Measurements from ENCODE around the gene MALSU1.

Gene MALSU1

DNA sequence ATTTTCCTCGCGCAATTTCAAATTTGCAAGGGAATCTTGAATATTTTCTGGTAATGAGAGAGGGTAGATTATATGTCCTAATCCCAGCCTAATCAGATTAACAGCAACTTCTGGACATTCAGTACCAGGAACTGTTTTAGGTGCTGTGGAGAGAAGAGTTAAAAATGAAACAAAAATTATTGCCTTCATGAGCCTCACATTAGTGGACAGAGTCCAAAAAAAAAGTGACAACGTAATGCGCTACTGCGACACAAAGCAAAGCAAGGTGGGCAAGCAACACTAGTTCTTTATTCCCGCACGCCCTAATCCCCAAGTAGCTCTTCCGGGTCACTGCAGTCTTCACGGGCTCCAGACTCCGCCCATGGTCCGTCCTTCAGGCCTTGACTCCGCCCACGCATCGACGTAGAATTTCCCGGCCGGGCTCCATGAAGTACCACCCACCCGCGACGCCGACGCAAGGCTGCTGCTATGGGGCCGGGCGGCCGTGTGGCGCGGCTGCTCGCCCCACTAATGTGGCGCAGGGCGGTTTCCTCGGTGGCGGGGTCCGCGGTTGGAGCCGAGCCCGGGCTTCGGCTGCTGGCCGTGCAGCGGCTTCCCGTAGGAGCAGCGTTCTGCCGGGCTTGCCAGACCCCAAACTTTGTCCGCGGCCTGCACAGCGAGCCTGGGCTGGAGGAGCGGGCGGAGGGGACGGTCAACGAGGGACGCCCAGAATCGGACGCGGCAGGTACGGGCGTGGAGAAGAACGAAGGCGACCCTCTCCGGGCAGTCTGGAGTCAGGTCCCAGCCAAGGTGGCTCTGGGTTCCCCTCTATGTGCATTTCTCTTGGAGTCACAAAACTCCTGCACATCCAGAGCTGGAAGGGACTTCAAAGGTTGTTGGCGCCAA lies at the start of gene MALSU1:
Gene MALSU1, plus strand, starts transcription at position 455 of the 885 bp plus-strand sequence. Its CDS starts 14 bp downstream, at position 469.
- peak; percentile 96 for DNase-seq

DNA sequence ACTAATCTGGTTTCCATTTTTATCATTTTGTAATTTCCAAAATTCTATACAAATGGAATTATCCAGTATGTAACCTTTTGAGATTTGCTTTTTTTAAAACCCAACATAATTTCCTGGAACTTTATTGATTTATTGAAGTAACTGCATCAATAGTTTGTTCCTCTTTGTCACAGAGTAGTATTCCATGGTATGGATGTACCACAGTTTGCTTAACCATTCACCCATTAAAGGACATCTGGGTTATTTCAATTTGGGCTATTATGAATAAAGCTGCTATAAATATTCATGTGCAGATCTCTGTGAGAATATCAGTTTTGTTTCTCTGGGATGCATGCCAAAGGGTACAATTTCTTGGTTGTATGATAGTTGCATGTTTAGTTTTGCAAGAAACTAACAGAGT lies 49.7 kb upstream of the MALSU1 start:
- DNase-seq: no peak

- DNase-seq: no peak
These were observed 45.0 kb upstream of the MALSU1 start for GRCh38 chr7:23254051-23254681.

DNA sequence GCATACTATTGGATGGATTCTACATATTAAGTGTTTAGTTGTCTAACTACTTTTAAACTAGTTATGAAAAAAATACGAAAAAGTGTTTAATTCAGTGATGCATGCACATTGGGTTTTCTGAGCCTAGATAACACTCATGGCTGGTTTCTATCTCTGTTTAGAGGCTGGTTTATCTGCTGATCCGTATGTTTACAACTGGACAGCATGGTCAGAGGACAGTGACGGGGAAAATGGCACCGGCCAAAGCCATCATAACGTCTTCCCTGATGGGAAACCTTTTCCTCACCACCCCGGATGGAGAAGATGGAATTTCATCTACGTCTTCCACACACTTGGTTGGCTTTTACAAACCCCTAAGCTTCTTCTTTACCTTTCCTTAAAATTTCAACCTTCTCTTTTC lies 42.4 kb upstream of the MALSU1 start:
- peak; percentile 8 for DNase-seq

DNA sequence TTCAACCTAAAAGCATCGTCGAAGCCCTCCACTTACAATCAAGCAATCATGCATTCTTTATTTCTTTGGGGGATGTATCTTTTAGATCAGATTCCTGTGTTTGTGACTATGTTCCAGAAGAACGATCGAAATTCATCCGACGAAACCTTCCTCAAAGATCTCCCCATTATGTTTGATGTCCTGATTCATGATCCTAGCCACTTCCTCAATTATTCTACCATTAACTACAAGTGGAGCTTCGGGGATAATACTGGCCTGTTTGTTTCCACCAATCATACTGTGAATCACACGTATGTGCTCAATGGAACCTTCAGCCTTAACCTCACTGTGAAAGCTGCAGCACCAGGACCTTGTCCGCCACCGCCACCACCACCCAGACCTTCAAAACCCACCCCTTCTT lies 38.8 kb upstream of the MALSU1 start:
- DNase-seq: no peak

DNA sequence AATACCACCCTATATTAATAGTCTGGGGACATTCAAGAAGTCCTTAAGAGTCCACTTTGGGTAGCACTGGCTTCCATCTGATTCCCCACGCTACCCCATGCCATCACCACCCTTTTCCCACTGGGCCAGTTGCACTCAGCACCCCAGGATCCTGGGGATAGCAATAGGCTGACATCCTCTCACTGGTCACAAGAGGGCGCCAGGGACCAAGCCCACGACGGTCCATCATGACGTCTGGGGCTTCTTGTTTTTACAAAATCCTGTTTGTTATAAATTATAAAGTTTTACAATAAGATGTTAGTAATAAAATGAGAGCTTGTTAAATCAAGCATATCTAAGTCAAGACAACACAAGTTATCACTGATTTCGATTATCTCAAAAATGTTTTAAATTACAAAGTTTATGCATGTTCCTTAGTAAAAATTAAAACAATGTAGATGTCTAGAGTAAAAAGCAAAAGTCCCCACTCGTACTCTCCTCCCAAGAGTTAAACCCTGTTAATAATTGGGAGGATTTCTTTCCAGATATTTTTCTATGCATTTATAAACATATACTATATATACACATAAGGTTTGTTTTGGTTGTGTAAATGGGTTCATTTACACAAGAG lies 37.2 kb upstream of the MALSU1 start:
- DNase-seq: peak; percentile 73

- no peak for DNase-seq
These were observed 34.2 kb upstream of the MALSU1 start for GRCh38 chr7:23264916-23265458.

GRCh38 chr7:23266918-23267317 lies 32.2 kb upstream of the MALSU1 start:
- no peak for DNase-seq

GRCh38 chr7:23267357-23267756 lies 31.8 kb upstream of the MALSU1 start:
- DNase-seq: no peak

DNA sequence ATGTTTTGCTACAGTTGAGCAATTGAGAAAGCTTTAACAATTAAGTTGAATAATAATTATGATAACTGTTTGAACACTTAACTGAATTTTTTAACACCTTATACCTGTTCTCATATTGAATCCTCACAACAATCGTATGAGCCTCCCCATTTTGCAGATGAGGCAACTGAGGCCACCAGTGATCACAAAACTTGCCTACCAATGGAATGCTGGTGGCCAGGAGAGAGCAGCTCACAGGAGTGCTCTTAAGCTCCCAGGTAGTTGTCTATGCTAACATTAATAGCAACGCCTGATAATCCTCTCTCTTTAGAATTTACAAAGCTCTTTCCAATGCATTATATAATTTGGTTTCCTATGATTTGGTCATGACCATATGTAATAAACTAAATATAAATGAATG lies 31.0 kb upstream of the MALSU1 start:
- DNase-seq: no peak

DNA sequence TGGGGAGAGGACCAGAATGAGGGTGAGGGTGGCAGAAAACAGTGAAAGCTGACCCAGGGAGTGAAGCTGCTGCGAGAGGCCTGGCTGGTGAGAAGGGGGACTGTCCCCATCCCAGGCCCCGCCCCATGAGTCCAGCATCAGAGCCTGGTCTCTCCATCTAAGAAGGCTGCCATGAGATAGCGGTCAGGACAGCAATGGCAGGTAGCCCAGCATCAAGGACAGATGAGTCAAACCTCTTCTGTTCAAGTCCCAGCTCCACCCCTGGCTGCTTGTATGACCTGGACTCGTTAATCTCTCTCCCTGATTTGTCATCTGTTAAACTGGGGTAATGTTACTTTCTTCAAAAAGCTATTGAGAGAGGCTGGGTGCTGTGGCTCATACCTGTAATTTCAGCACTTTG lies 30.4 kb upstream of the MALSU1 start:
- DNase-seq: no peak

DNA sequence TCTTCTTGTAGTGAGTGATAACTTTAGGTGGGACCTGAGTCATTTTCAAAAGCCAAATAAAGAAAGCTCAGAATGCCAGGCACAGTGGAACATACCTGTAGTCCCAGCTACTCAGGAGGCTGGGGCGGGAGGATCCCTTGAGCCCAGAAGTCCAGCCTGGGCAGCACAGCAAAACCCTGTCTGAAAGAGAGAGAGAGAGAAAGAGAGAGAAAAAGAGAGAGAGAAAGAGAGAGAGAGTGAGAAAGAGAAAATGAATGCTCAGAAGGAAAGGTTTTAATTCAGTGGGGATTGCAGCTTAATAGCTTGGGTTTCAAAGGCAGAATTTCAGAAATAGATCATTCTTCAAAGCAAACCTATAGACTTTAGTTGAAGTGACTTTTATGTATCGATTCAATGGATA lies 26.9 kb upstream of the MALSU1 start:
- no peak for DNase-seq

DNA sequence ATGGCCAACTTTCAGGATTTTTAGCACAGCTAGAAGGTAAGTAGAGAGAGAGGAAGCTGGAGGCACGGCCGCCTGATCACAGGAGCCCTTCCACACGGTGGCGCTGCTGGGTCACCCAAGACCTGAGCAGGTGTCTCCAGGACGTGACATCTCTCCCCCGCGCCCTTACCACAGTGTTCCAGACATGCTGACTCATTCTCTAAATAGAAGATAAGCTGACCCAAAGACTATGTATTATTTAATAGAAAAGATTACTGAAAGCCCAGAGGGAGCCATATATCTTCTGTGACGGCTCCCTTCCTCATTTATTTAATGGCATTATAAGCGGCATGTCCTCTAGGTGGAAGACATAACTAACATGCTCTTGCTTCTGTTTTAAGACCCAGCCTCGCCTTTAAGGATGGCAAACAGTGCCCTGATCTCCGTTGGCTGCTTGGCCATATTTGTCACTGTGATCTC lies 26.0 kb upstream of the MALSU1 start:
- DNase-seq: peak; percentile 96

DNA sequence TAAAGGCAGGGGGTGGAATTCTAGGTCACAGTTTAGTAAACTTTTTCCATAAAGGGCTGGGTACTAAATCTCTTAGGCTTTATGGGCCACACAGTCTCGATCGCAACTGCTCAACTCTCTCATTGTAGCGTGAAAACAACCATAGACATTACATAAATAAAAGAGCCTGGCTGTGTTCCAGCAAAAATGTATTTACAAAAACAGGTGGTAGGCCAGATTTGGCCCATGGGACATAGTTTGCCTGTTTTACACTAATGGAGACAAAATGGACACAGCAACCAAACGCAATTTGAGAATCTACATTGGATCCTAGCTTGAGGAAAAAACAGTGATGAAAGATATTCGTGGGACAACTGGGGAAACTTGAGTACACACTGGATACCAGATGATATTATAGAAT lies 23.2 kb upstream of the MALSU1 start:
- no peak for DNase-seq

- peak; percentile 42 for DNase-seq
These were observed 22.8 kb upstream of the MALSU1 start for GRCh38 chr7:23276376-23276775.

DNA sequence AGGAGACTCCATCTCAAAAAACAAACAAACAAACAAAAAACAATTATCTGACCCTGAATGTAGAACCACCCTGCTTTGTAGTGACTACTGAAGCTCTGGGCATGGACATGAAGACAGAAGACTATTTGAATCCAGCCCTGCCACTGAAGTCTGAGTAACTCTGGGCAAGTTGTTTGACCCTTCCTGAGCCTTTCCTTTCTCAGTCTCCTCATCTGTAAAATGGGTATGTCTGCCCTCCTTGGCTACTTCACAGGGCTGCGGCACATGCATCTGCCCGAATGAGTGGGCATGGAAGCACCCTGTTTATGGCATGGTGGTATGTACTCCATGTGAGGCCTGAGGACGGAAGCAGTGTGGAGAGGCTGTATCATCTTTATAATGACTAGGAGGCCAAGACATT lies 22.2 kb upstream of the MALSU1 start:
- no peak for DNase-seq

GRCh38 chr7:23277359-23277989 lies 21.7 kb upstream of the MALSU1 start:
- DNase-seq: peak; percentile 82

DNA sequence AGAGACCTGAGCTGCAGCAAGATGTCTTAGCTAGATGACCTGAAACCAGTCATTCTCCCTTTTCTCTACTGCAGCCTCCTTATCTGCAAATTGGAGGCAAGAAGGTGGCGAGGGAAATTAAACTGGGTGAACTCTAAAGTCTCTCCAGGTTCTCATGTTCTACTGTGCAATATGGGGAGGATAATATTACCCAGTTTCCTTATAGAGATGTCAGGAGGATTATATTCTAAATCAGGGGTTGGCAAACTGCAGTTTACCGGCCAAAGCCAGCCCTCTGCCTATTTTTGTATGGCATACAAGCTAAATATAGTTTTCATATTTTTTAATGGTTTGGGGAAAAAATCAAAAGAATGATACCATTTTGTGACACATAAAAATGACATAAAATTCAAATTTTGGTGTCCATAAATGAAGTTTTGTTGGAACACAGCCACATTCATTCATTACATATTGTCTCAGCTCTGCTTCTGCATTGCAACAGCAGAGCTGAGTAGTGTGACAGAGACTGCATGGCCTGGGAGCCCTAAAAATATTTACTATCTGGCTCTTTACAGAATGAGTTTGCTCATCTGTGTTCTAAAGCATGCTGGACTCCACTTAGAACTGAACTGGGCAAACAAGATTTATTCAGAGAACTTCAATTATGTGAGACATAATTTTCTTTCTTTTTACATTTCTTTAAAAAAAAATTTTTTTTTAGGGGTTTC lies 19.2 kb upstream of the MALSU1 start:
- no peak for DNase-seq

GRCh38 chr7:23283086-23283485 lies 16.1 kb upstream of the MALSU1 start:
- DNase-seq: no peak

DNA sequence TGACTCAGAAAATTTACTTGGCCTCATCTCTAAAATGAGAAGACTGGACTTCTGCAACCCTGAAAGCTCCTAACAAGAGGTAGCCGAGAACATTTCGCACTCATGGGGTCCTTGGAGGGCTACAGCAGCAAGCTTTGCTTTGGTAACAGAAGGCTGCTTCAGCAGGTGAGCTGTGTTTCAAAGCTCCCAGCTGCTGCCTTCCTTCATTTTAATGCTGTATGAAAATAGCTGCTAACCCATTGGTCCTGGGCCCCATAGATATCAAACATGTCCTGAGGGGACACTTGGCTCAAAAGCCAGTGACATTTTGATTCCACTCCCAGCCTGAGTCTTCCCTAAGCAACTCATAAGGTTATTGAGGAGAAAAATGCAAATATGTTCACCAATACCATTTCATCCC lies 14.3 kb upstream of the MALSU1 start:
- no peak for DNase-seq

DNA sequence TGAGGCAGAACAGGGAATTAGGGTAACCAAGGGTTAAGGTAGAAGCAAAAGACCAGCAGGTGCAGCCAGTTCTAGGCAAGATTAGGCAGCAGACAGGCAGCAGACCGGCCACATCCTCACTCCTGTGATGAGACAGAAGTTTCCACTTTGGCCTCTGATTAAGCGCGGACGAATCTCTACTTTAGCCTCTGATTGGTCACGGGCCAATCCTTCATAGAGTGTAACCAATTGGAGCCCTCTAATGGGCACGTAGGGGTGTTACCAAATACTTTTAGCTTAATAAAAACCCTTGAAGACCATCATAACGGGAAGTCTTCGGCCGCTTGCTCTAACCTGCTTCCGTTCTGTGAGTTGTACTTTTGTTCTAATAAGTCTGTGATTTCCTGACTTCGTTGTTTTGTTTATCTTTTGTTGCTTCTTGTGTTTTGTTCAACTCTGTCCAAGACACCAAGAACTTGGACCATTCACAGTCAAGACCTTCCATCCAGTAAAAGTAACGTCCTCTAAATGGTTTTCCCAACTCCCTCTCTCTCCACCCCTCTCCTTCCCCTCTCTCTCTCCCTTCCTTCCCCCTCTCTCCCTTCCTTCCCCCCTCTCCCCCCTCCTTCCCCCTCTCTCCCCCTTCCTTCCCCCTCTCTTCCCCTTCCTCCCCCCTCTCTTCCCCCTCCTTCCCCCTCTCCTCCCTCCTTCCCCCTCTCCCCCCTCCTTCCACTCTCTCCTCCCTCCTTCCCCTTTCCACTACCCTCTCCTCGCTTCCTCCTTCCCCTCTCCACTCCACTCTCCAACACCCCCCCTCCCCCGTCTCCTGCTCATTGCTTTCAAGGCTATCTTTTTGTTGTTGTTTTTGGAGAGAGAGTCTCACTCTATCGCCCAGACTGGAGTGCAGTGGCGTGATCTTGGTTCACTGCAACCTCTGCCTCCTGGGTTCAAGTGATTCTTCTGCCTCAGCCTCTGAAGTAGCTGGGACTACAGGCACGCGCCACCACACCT lies 13.2 kb upstream of the MALSU1 start:
- DNase-seq: no peak
